Vagina (tissue), 2 donors: ENCODE data around the gene GDF11. TPM values are rescaled to one million over a fixed set of nuclear protein-coding genes. Genes with fewer than 3 reads are reported as not detected.

ENCODE experiments used
- DNase-seq, 2 donors: peaks; one replicate each; pipeline ENCODE4 v3.0.0-alpha.2; 2017; ENCODE audit errors: extremely low spot score in 2 of 2
- H3K27ac ChIP-seq: fragments of 200-600 bp; sonication (generic); one replicate; pipeline ENCODE4 v1.5.1; 2019
- H3K27me3 ChIP-seq: fragments of 200-600 bp; sonication (generic); one replicate; pipeline ENCODE4 v1.5.1; 2019
- H3K36me3 ChIP-seq, 2 donors: fragments of 200-600 bp; sonication (generic); one replicate each; pipeline ENCODE4 v1.5.1; 2017 to 2019
- H3K4me1 ChIP-seq: fragments of 200-600 bp; sonication (generic); one replicate; pipeline ENCODE4 v1.5.1; 2019
- H3K4me3 ChIP-seq, 2 donors: fragments of 200-600 bp; sonication (generic); 1 replicate in 1 of 2; 2 replicates in 1 of 2; pipeline ENCODE4 v1.5.1; 2016 to 2019
- H3K9me3 ChIP-seq: fragments of 200-600 bp; sonication (generic); one replicate; pipeline ENCODE4 v1.5.1; 2019
- CTCF ChIP-seq, 3 experiments: fragments of 450-650 bp in 2 of 3; fragments of 200-600 bp in 1 of 3; sonication (generic) in 1 of 3; IDR thresholded peaks; one replicate each; pipeline ENCODE4 v1.5.1; 2017 to 2019; ENCODE audit warnings: antibody characterized with exemption in 3 of 3, mild to moderate bottlenecking in 2 of 3, moderate library complexity in 2 of 3
- POLR2A ChIP-seq, 2 donors: fragments of 450-650 bp; IDR thresholded peaks; one replicate each; pipeline ENCODE4 v1.6.1; 2017; ENCODE audit warnings: antibody characterized with exemption in 2 of 2, mild to moderate bottlenecking in 2 of 2, moderate library complexity in 2 of 2
- POLR2AphosphoS5 ChIP-seq, 2 donors: sonication (generic); formaldehyde crosslinking; IDR thresholded peaks; one replicate each; pipeline ENCODE4 v1.9.0; 2017; ENCODE audit warnings: antibody characterized with exemption in 2 of 2, mild to moderate bottlenecking in 2 of 2, low read depth in 1 of 2; ENCODE audit not compliant: insufficient read depth in 1 of 2
- intact Hi-C: fragments of 100-400 bp; cut with DNase I; formaldehyde crosslinking; loops from one replicate; pipeline ENCODE4 v1.15.1; 2023
- total RNA-seq: library from RNA; depleted of rRNA; stranded (reverse); fragments of >200 nt; gene quantifications from one replicate; pipeline ENCODE4 v1.2.3, GENCODE V29; 2016

GDF11 gene
- total RNA-seq, 1 donor from 2014 or later, result 7.6 TPM

GRCh38 chr12:55745361-55746173 is 2.6 kb downstream of the GDF11 start:
- no peaks in the 10 kb centered on the region for H3K9me3 ChIP-seq
- no peak for TF ChIP-seq POLR2A (IDR thresholded peaks at IDR 0.05)
- no peak for TF ChIP-seq POLR2AphosphoS5 (IDR thresholded peaks at IDR 0.05; ENCODE audit: insufficient read depth in 1 of 2, low read depth in 1 of 2)
- no peak for TF ChIP-seq CTCF (IDR thresholded peaks at IDR 0.05)
- peak overlapping the region; percentile 15 to 22 for H3K4me3 ChIP-seq
- DNase-seq, result no peak
- peaks cover 0 to 4% of the 10 kb centered on the region in 2 donors for H3K36me3 ChIP-seq
- H3K27ac ChIP-seq, result peak overlapping the region; percentile 80
- H3K4me1 ChIP-seq, result peaks cover 37% of the 10 kb centered on the region
- intact Hi-C loops, result loop anchor here (10.0 kb wide), 1 partner anchor 49 kb away; no protein-coding TSS in a partner anchor
- H3K27me3 ChIP-seq, result no peaks in the 10 kb centered on the region

- no peak for DNase-seq
- Histone ChIP-seq H3K27me3 (no peaks in the 10 kb centered on the region), H3K36me3 (peaks cover 0 to 5% of the 10 kb centered on the region in 2 donors), H3K4me1 (peaks cover 37% of the 10 kb centered on the region), H3K27ac (peak overlapping the region; percentile 80), H3K9me3 (no peaks in the 10 kb centered on the region), H3K4me3 (peak overlapping the region in 1 of 2 donors; percentile 22)
- TF ChIP-seq POLR2A (IDR thresholded peaks at IDR 0.05), result no peak
- TF ChIP-seq CTCF (IDR thresholded peaks at IDR 0.05), result no peak
- no peak for TF ChIP-seq POLR2AphosphoS5 (IDR thresholded peaks at IDR 0.05; ENCODE audit: insufficient read depth in 1 of 2, low read depth in 1 of 2)
- intact Hi-C loops, result loop anchor here (10.0 kb wide), 1 partner anchor 48 kb away; no protein-coding TSS in a partner anchor
Observed at GRCh38 chr12:55746174-55746912, 3.4 kb downstream of the GDF11 start.

GRCh38 chr12:55746913-55747231 is 4.0 kb downstream of the GDF11 start:
- H3K4me1 ChIP-seq, result peaks cover 37% of the 10 kb centered on the region
- no peak overlapping the region for H3K27ac ChIP-seq
- H3K27me3 ChIP-seq, result no peaks in the 10 kb centered on the region
- TF ChIP-seq CTCF (IDR thresholded peaks at IDR 0.05) (no peak), POLR2A (IDR thresholded peaks at IDR 0.05) (no peak), POLR2AphosphoS5 (IDR thresholded peaks at IDR 0.05; ENCODE audit: insufficient read depth in 1 of 2, low read depth in 1 of 2) (no peak)
- no peaks in the 10 kb centered on the region for H3K9me3 ChIP-seq
- H3K36me3 ChIP-seq, result peaks cover 0 to 9% of the 10 kb centered on the region in 2 donors
- intact Hi-C loops, result loop anchor here (10.0 kb wide), 1 partner anchor 48 kb away; no protein-coding TSS in a partner anchor
- no peak overlapping the region for H3K4me3 ChIP-seq
- no peak for DNase-seq

- intact Hi-C loops, result loop anchor here (10.0 kb wide), 1 partner anchor 46 kb away; no protein-coding TSS in a partner anchor
- peaks cover 30% of the 10 kb centered on the region for H3K4me1 ChIP-seq
- H3K27me3 ChIP-seq, result no peaks in the 10 kb centered on the region
- no peak for TF ChIP-seq POLR2A (IDR thresholded peaks at IDR 0.05)
- no peak for TF ChIP-seq CTCF (IDR thresholded peaks at IDR 0.05)
- no peak overlapping the region for H3K27ac ChIP-seq
- no peaks in the 10 kb centered on the region for H3K9me3 ChIP-seq
- peaks cover 0 to 25% of the 10 kb centered on the region in 2 donors for H3K36me3 ChIP-seq
- H3K4me3 ChIP-seq, result no peak overlapping the region
- no peak for DNase-seq
Observed at GRCh38 chr12:55748230-55748993, 5.5 kb downstream of the GDF11 start.
